HCT116 (cell line): ENCODE results near the gene TTC17. TPM values are rescaled to one million over a fixed set of nuclear protein-coding genes. Genes with fewer than 3 reads are reported as not detected.

Experiments
- ATAC-seq: fragments of 200-7000 bp; cut with Tn5 transposase; 2 replicates; pipeline ENCODE4 v1.9.1; 2020; ENCODE audit warnings: mild to moderate bottlenecking, moderate library complexity
- BruUV-seq: library from RNA; stranded (reverse); fragments of 400-500 nt; replicated peaks from 2 replicates; lab custom pipeline; 2021; lab: Mats Ljungman, UMichigan
- CTCF ChIA-PET: fragments of 300-600 bp; sonication (Branson Sonifier 250); formaldehyde crosslinking; loops from one replicate; lab custom pipeline; 2021; ENCODE audit warnings: antibody characterized with exemption; lab: Charles Lee
- POLR2A ChIA-PET: fragments of 300-600, 350-600 bp; sonication (Branson Sonifier 250); formaldehyde crosslinking; loops from one replicate; lab custom pipeline; 2021; ENCODE audit warnings: antibody characterized with exemption; lab: Charles Lee
- RAD21 ChIA-PET, 2 experiments: fragments of 300-600 bp; sonication (Branson Sonifier 250); formaldehyde crosslinking; loops; one replicate each; lab custom pipeline; 2023; ENCODE audit warnings: low total read pairs in 2 of 2; ENCODE audit not compliant: uncharacterized antibody in 2 of 2, unreplicated experiment in 2 of 2, low non-redundant PET in 1 of 2; lab: Charles Lee
- DNase-seq: peaks from one replicate; pipeline ENCODE4 v3.0.0-alpha.2; 2010; ENCODE audit warnings: low read depth, low spot score
- H2AFZ ChIP-seq: fragments of 200-600 bp; shearing (Covaris generic), sonication (generic); 2 replicates; pipeline ENCODE4 v1.6.1; 2017; ENCODE audit warnings: low read depth, mixed run types, mixed read lengths, antibody characterized with exemption, low read length; ENCODE audit not compliant: poor library complexity, severe bottlenecking
- H3K27ac ChIP-seq: 2 replicates; pipeline ENCODE4 v1.5.1; 2012; ENCODE audit warnings: low read depth, low read length
- H3K27me3 ChIP-seq: fragments of 200-600 bp; sonication (generic); 2 replicates; pipeline ENCODE4 v1.6.1; 2016; ENCODE audit warnings: mixed run types, low read length, mixed read lengths; ENCODE audit not compliant: insufficient read depth
- H3K36me3 ChIP-seq, 2 experiments: fragments of 200-500 bp in 1 of 2; fragments of 200-600 bp in 1 of 2; sonication (Bioruptor generic) in 1 of 2; sonication (generic) in 1 of 2; 2 replicates each; pipeline versions ENCODE4 v1.5.1 to v1.6.1; 2014 to 2016; ENCODE audit warnings: low read length in 2 of 2, inconsistent platforms in 1 of 2, mixed read lengths in 1 of 2, mixed run types in 1 of 2; ENCODE audit not compliant: insufficient read depth in 2 of 2, control insufficient read depth in 1 of 2
- H3K4me1 ChIP-seq, 2 experiments: fragments of 200-600 bp in 1 of 2; sonication (generic) in 1 of 2; 2 replicates each; pipeline versions ENCODE4 v1.5.1 to v1.6.1; 2012 to 2017; ENCODE audit warnings: low read length in 2 of 2, inconsistent platforms in 1 of 2, mild to moderate bottlenecking in 1 of 2, mixed read lengths in 1 of 2, mixed run types in 1 of 2, moderate library complexity in 1 of 2; ENCODE audit not compliant: insufficient read depth in 2 of 2, control insufficient read depth in 1 of 2
- H3K4me2 ChIP-seq: fragments of 200-600 bp; sonication (generic); 2 replicates; pipeline ENCODE4 v1.6.1; 2017; ENCODE audit warnings: mixed run types, low read length, mixed read lengths
- H3K4me3 ChIP-seq, 2 experiments: fragments of 200-600 bp in 1 of 2; sonication (generic) in 1 of 2; replicated peaks in 1 of 2; 2 replicates each; pipeline ENCODE4 v1.5.1; 2011 to 2016; ENCODE audit warnings: low read length in 2 of 2, control low read depth in 1 of 2, low read depth in 1 of 2, mild to moderate bottlenecking in 1 of 2, mixed read lengths in 1 of 2, mixed run types in 1 of 2
- H3K79me2 ChIP-seq: fragments of 200-600 bp; sonication (generic); 2 replicates; pipeline ENCODE4 v1.6.1; 2017; ENCODE audit warnings: mild to moderate bottlenecking, mixed run types, low read length, moderate library complexity, mixed read lengths; ENCODE audit not compliant: insufficient read depth
- H3K9ac ChIP-seq: fragments of 200-600 bp; sonication (generic); 2 replicates; pipeline ENCODE4 v1.6.1; 2016; ENCODE audit warnings: low read length, mixed read lengths
- H3K9me2 ChIP-seq: fragments of 200-600 bp; sonication (generic), shearing (Covaris generic); 2 replicates; pipeline ENCODE4 v1.6.1; 2017; ENCODE audit warnings: mixed run types, mild to moderate bottlenecking, moderate library complexity; ENCODE audit not compliant: insufficient read depth
- H3K9me3 ChIP-seq, 2 experiments: fragments of 200-500 bp in 1 of 2; fragments of 200-600 bp in 1 of 2; sonication (Bioruptor generic) in 1 of 2; sonication (generic) in 1 of 2; 2 replicates each; pipeline ENCODE4 v1.6.1; 2014 to 2017; ENCODE audit warnings: low read length in 2 of 2, mixed read lengths in 2 of 2, inconsistent platforms in 1 of 2, low read depth in 1 of 2, mild to moderate bottlenecking in 1 of 2, mixed run types in 1 of 2, moderate library complexity in 1 of 2; ENCODE audit not compliant: control insufficient read depth in 1 of 2, insufficient read depth in 1 of 2
- H4K20me1 ChIP-seq: fragments of 200-600 bp; sonication (generic), shearing (Covaris generic); 2 replicates; pipeline ENCODE4 v1.6.1; 2017; ENCODE audit warnings: mixed run types, mild to moderate bottlenecking, moderate library complexity; ENCODE audit not compliant: insufficient read depth
- ATF3 ChIP-seq: IDR thresholded peaks from 2 replicates; pipeline ENCODE4 v1.6.1; 2012
- CBX3 ChIP-seq: IDR thresholded peaks from 2 replicates; pipeline ENCODE4 v1.6.1; 2012; ENCODE audit warnings: low read depth
- CTCF ChIP-seq, 3 experiments: fragments of 200-600 bp in 1 of 3; sonication (generic) in 1 of 3; IDR thresholded peaks in 2 of 3; conservative IDR thresholded peaks in 1 of 3; 2 replicates each; pipeline ENCODE4 v1.5.1; 2012 to 2017; ENCODE audit warnings: low read depth in 2 of 3, low read length in 2 of 3, antibody characterized with exemption in 1 of 3, borderline replicate concordance in 1 of 3, control low read depth in 1 of 3, mild to moderate bottlenecking in 1 of 3, mixed read lengths in 1 of 3, mixed run types in 1 of 3, moderate library complexity in 1 of 3; ENCODE audit not compliant: insufficient read depth in 1 of 3
- EZH2 ChIP-seq: fragments of 200-600 bp; sonication (generic); IDR thresholded peaks from 2 replicates; pipeline ENCODE4 v1.6.1; 2017; ENCODE audit warnings: antibody characterized with exemption, mixed run types
- EZH2phosphoT487 ChIP-seq: fragments of 200-600 bp; IDR thresholded peaks from 2 replicates; pipeline ENCODE4 v1.6.1; 2018; ENCODE audit warnings: antibody characterized with exemption, borderline replicate concordance
- FOSL1 ChIP-seq: IDR thresholded peaks from 2 replicates; pipeline ENCODE4 v1.6.1; 2012; ENCODE audit warnings: low read depth
- JUND ChIP-seq: IDR thresholded peaks from 2 replicates; pipeline ENCODE4 v1.6.1; 2012
- POLR2A ChIP-seq: IDR thresholded peaks from 2 replicates; pipeline ENCODE4 v1.7.0; 2011; ENCODE audit warnings: borderline replicate concordance; ENCODE audit not compliant: insufficient read depth, insufficient read length; ENCODE audit errors: extremely low read depth
- REST ChIP-seq: IDR thresholded peaks from 2 replicates; pipeline ENCODE4 v1.6.1; 2012; ENCODE audit warnings: low read depth
- SIN3A ChIP-seq: IDR thresholded peaks from 2 replicates; pipeline ENCODE4 v1.6.1; 2012; ENCODE audit warnings: low read depth
- SP1 ChIP-seq: IDR thresholded peaks from 2 replicates; pipeline ENCODE4 v1.6.1; 2012; ENCODE audit warnings: low read depth
- SRF ChIP-seq: IDR thresholded peaks from 2 replicates; pipeline ENCODE4 v1.6.1; 2012; ENCODE audit warnings: low read depth
- YY1 ChIP-seq: IDR thresholded peaks from 2 replicates; pipeline ENCODE4 v1.6.1; 2011; ENCODE audit warnings: low read length, low read depth, moderate library complexity, mild to moderate bottlenecking; ENCODE audit not compliant: insufficient replicate concordance; ENCODE audit errors: extremely low read depth
- ZFX ChIP-seq: fragments of 450-650 bp; IDR thresholded peaks from 2 replicates; pipeline ENCODE4 v1.6.1; 2017
- ZNF274 ChIP-seq: fragments of 200-500 bp; sonication (Bioruptor generic); IDR thresholded peaks from 2 replicates; pipeline ENCODE4 v1.6.1; 2014; ENCODE audit warnings: mild to moderate bottlenecking, low read depth, low read length, inconsistent platforms
- intact Hi-C: fragments of 100-400 bp; cut with micrococcal nuclease; formaldehyde crosslinking; loops from 2 replicates; pipeline ENCODE4 v1.10.0; 2022
- total RNA-seq: library from RNA; stranded (reverse); gene quantifications from one replicate; pipeline ENCODE4 v1.2.1, GENCODE V29; 2021; ENCODE audit not compliant: unreplicated experiment

Gene TTC17
- total RNA-seq, 1 experiment from 2014 or later = 51.6 TPM

- TF ChIP-seq REST = no peak
- TF ChIP-seq, all 23 proteins: peak for 0
Observed at GRCh38 chr11:43518408-43519160, 159.9 kb downstream of the TTC17 start (continued).

GRCh38 chr11:43521471-43521870 lies 162.8 kb downstream of the TTC17 start:
- Histone ChIP-seq H3K9me3 (no peaks in the 10 kb centered on the region), H3K27me3 (peaks cover 18% of the 10 kb centered on the region)
- CTCF ChIA-PET = no interaction called here
- no peak for ATAC-seq
- TF ChIP-seq EZH2 (no peak), POLR2A (no peak), SRF (no peak), SP1 (no peak), JUND (no peak), EZH2phosphoT487 (no peak), CTCF (IDR thresholded peaks at IDR 0.05 in 2 of 3, conservative IDR thresholded peaks at IDR 0.05 in 1 of 3; ENCODE audit: borderline replicate concordance in 1 of 3, insufficient read depth in 1 of 3, low read depth in 2 of 3, low read length in 2 of 3) (no peak), ZFX (no peak), FOSL1 (no peak), YY1 (no peak), CBX3 (no peak), ATF3 (no peak), ZNF274 (no peak), SIN3A (no peak), REST (no peak)
- TF ChIP-seq, all 23 proteins: peak for 0
- H3K4me1 ChIP-seq = no peaks in the 10 kb centered on the region
- no peak overlapping the region for H3K4me2 ChIP-seq
- DNase-seq = no peak
- RAD21 ChIA-PET = no interaction called here
- intact Hi-C loops = no loop called here
- H2AFZ ChIP-seq = no peak overlapping the region
- no peaks in the 10 kb centered on the region for H3K36me3 ChIP-seq
- no peaks in the 10 kb centered on the region for H4K20me1 ChIP-seq
- H3K79me2 ChIP-seq = no peaks in the 10 kb centered on the region
- BruUV-seq = no TSS peak
- no peak overlapping the region for H3K9ac ChIP-seq
- no peak overlapping the region for H3K27ac ChIP-seq
- POLR2A ChIA-PET = no interaction called here
- H3K4me3 ChIP-seq = no peak overlapping the region
- no peaks in the 10 kb centered on the region for H3K9me2 ChIP-seq
